Progenitor cell of endocrine pancreas (in vitro differentiated cells): ENCODE measurements around the gene SAMMSON. TPM values are rescaled to one million over a fixed set of nuclear protein-coding genes. Genes with fewer than 3 reads are reported as not detected.

ENCODE experiments used
- DNase-seq: peaks from one replicate; pipeline ENCODE4 v3.0.0; 2021; ENCODE audit warnings: low spot score; ENCODE audit not compliant: unreplicated experiment
- H3K27ac Mint-ChIP-seq: 2 replicates; pipeline ENCODE4 v1.8.0; 2021; ENCODE audit warnings: mild to moderate bottlenecking, moderate library complexity, mixed read lengths
- H3K27me3 Mint-ChIP-seq: 2 replicates; pipeline ENCODE4 v1.8.0; 2021; ENCODE audit warnings: mixed read lengths
- H3K36me3 Mint-ChIP-seq: 2 replicates; pipeline ENCODE4 v1.8.0; 2022; ENCODE audit warnings: mixed read lengths; ENCODE audit not compliant: insufficient read depth
- H3K4me1 Mint-ChIP-seq: 2 replicates; pipeline ENCODE4 v1.8.0; 2021; ENCODE audit warnings: low read depth, mixed read lengths
- H3K4me3 Mint-ChIP-seq: 2 replicates; pipeline ENCODE4 v1.8.0; 2021; ENCODE audit warnings: low read depth, mild to moderate bottlenecking, moderate library complexity, mixed read lengths
- H3K9me3 Mint-ChIP-seq: 2 replicates; pipeline ENCODE4 v1.8.0; 2021; ENCODE audit warnings: low read depth, mixed read lengths
- CTCF ChIP-seq: fragments of 200-600 bp; sonication (generic); IDR thresholded peaks from one replicate; pipeline ENCODE4 v1.5.0; 2021; ENCODE audit warnings: antibody characterized with exemption, mild to moderate bottlenecking; ENCODE audit not compliant: unreplicated experiment
- total RNA-seq: library from RNA; stranded (reverse); gene quantifications from 2 replicates; pipeline ENCODE4 v1.2.1, GENCODE V29; 2021

The SAMMSON gene
- total RNA-seq, 1 donor from 2014 or later = 0.17 TPM

GRCh38 chr3:70094197-70094596 is 94.7 kb downstream of the SAMMSON start:
- no peak overlapping the region for H3K4me3 Mint-ChIP-seq
- peaks cover 3% of the 10 kb centered on the region for H3K4me1 Mint-ChIP-seq
- H3K27ac Mint-ChIP-seq = no peak overlapping the region
- no peaks in the 10 kb centered on the region for H3K36me3 Mint-ChIP-seq
- H3K9me3 Mint-ChIP-seq = no peaks in the 10 kb centered on the region
- DNase-seq = no peak
- TF ChIP-seq CTCF = no peak
- peaks cover 24% of the 10 kb centered on the region for H3K27me3 Mint-ChIP-seq

- H3K9me3 Mint-ChIP-seq = no peaks in the 10 kb centered on the region
- no peak for TF ChIP-seq CTCF
- peaks cover 3% of the 10 kb centered on the region for H3K4me1 Mint-ChIP-seq
- no peak overlapping the region for H3K27ac Mint-ChIP-seq
- peaks cover 24% of the 10 kb centered on the region for H3K27me3 Mint-ChIP-seq
- DNase-seq = no peak
- no peaks in the 10 kb centered on the region for H3K36me3 Mint-ChIP-seq
- no peak overlapping the region for H3K4me3 Mint-ChIP-seq
Measured at GRCh38 chr3:70095260-70095659, 95.7 kb downstream of the SAMMSON start.

- no peak for DNase-seq
- TF ChIP-seq CTCF = no peak
- Mint-ChIP-seq H3K4me3 (no peak overlapping the region), H3K9me3 (no peaks in the 10 kb centered on the region), H3K4me1 (peaks cover 3% of the 10 kb centered on the region), H3K36me3 (no peaks in the 10 kb centered on the region), H3K27ac (no peak overlapping the region), H3K27me3 (peaks cover 24% of the 10 kb centered on the region)
Measured at GRCh38 chr3:70096376-70097066, 97.0 kb downstream of the SAMMSON start.

GRCh38 chr3:70097084-70097483 is 97.6 kb downstream of the SAMMSON start:
- no peak overlapping the region for H3K4me3 Mint-ChIP-seq

GRCh38 chr3:70108072-70108471 is 108.5 kb downstream of the SAMMSON start:
- Mint-ChIP-seq H3K36me3 (no peaks in the 10 kb centered on the region), H3K4me1 (no peaks in the 10 kb centered on the region), H3K27me3 (peaks cover 36% of the 10 kb centered on the region), H3K9me3 (peaks cover 5% of the 10 kb centered on the region), H3K27ac (no peak overlapping the region), H3K4me3 (no peak overlapping the region)
- peak; percentile 57 for TF ChIP-seq CTCF
- DNase-seq = no peak

More at GRCh38 chr3:70097084-70097483, 97.6 kb downstream of the SAMMSON start:
- no peak for TF ChIP-seq CTCF
- Mint-ChIP-seq H3K36me3 (no peaks in the 10 kb centered on the region), H3K27me3 (peaks cover 25% of the 10 kb centered on the region), H3K9me3 (no peaks in the 10 kb centered on the region), H3K4me1 (peaks cover 3% of the 10 kb centered on the region), H3K27ac (no peak overlapping the region)
- DNase-seq = no peak
